GM21367 (cell line): ENCODE measurements around the gene INTS14.
"Not testable (repeated sequence)": the region's sequence is repeated elsewhere in the genome, so short reads cannot be mapped to it uniquely, and the experiment has no call there.

Source experiments
- ATAC-seq: cut with Tn5 transposase; IDR thresholded peaks from one replicate; pipeline ENCODE4 v1.9.1; 2021; ENCODE audit not compliant: unreplicated experiment

Gene INTS14

GRCh38 chr15:65579762-65580161, 31.2 kb downstream of the INTS14 start:
- no peak for ATAC-seq

DNA sequence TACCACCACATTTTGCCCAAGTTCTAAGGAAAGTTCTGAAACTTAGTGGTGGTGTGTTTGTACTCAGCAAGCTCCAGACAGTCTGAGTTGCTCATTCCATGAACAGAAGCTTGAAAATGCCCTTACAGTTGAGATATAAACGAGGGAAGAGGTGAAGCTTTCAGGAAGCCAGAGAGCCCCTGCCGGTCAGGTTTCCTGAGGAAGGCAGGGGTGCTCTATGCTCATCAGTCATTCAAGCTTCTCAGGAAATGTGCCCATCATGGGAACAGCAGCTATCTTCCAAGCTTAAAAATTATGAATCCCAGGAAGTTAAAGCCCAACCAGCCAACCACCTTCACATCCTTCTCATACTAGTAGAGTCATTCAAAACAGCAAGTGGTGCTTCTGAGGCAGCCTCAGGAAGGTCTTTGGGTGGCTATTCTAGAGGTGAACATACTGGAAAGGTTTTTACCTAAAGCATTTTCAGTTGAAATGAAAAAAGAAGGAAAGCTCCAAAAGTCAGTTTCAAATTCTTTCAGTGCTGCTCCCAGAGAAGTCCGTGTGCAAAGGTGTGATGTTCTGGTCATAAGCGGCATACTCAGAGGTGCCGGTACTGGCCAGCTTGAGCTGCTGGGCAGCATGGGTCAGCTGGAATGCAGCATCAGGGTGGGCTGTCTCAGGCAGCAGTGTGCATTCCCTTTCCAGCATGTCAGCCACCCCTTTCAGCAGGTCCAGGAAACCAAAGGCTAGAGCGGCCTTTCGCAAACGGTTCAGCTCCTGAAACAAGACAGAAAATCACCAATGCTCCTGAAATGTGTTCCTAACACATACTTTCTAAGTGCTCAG, 31.8 kb downstream of the INTS14 start:
- ATAC-seq = no peak

GRCh38 chr15:65577129-65577996, 33.6 kb downstream of the INTS14 start:
- ATAC-seq = no peak

DNA sequence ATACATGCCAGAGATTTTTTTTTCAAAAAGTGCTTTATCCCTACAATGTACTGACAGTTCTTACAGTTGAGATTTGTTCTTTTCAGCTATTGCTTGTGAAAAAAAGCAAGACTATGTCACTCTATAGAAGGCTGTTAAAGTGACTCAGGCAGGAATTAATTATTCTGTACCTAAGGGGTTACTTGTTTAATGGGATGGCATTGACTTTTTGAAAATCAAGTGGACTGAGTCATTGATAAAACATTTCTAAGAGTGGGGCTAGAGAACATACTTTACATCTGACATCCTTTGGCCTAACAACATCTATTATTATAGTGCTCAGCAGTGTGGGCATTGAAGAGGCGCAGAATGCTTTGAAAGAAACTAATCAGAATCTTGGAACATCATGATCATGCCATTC, 34.3 kb downstream of the INTS14 start:
- ATAC-seq = no peak

DNA sequence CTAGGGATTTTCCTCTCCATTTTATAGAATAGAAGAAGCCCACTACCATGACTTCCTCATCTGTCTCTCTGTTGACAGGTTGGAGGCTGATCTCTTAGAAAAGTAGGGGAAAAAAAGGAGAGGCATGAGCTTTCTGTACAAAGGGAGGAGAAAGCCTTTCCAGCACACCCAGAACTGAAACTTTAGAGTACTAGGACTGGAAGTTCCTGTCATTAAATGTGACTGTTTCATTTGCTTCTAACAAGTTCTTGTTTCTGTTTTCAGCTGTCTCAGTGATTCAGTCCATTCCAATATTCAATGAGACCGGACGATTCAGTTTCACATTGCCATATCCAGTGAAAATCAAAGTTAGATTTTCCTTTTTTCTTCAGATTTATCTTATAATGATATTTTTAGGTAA, 39.0 kb downstream of the INTS14 start:
- ATAC-seq = no peak

GRCh38 chr15:65569728-65570127, 41.2 kb downstream of the INTS14 start:
- ATAC-seq = no peak

GRCh38 chr15:65561934-65562333, 49.0 kb downstream of the INTS14 start:
- no peak for ATAC-seq

DNA sequence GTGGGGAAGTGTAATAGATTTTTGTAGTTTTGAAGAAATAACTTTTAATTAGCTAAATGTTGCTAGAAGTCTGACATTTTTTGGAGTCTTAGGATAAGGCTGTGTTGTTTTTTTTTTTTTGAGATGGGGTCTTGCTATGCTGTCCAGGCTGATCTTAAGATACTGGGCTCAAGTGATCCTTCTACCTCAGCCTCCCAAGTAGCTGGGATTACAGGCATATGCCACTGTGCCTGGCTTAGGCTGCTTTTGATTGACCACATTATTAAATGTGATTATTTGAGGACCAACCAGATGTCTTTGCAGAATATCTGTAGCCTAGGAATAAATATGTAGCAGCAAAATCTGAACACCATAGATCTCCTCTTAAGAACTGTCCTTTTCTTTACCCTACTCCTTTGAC, 51.0 kb downstream of the INTS14 start:
- ATAC-seq = no peak

DNA sequence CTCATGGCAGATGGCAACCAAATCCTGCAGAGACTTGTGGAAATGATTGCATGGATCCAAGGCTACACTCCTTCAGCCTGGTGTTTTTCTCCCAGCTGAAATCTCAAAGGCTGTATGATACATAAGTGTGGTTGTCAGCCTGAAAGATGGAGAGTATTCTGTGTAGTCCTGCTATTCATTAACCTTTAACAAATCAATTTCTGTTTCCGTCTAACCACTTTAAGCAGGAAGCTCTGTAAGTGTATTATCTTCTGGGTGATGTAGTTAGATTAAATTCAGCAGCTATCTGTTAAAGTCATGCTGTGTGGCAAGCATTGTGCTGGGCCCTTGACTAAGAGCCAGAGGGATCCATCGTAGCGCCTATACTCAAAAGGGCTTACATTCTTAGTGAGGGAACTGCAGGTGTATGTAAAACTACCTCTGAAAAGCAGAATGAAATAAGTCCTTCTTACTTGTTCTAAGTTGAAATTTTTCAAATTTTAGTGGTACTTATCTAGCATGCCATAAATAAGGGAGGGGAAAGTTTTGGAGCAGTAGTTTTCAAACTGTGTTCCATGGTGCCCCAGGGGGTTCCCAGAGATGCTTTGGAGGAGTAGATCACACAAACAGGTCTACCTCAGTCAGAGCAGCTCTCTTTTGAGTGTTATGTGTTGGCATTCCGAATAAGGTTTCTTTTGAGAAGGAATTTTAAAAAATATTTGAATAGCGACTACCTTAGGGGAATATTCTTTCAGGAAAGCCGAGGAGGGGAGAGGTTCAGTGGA, 51.8 kb downstream of the INTS14 start:
- ATAC-seq = no peak

DNA sequence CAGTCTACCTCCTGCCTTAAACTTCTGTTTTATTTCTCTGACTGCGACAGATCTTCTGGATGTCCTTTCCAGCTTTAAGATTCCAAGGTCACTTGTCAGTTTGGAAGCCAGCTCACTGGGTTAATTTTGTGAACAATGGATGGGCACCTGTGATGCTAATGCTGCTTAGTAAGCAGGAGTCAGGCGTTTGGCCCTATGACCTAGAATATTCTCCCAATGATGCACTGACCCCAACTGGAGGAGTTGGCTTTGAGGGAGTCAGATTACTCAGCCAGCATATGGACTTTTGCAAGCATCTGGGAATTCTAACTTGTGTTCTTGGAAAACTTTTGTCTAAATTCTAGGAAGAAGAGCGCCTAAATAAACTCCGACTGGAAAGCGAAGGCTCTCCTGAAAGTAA, 52.6 kb downstream of the INTS14 start:
- no peak for ATAC-seq

GRCh38 chr15:65556622-65557021, 54.3 kb downstream of the INTS14 start:
- ATAC-seq = no peak

- ATAC-seq = no peak
These were observed 57.2 kb downstream of the INTS14 start for GRCh38 chr15:65553691-65554090.

DNA sequence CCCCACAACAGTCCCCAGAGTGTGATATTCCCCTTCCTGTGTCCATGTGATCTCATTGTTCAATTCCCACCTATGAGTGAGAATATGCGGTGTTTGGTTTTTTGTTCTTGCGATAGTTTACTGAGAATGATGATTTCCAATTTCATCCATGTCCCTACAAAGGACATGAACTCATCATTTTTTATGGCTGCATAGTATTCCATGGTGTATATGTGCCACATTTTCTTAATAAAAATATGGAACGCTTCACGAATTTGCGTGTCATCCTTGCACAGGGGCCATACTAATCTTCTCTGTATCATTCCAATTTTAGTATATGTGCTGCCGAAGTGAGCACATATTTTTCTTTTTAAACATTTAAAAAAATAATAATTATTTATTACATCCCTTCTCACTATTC, 58.1 kb downstream of the INTS14 start:
- ATAC-seq = not testable (repeated sequence)

DNA sequence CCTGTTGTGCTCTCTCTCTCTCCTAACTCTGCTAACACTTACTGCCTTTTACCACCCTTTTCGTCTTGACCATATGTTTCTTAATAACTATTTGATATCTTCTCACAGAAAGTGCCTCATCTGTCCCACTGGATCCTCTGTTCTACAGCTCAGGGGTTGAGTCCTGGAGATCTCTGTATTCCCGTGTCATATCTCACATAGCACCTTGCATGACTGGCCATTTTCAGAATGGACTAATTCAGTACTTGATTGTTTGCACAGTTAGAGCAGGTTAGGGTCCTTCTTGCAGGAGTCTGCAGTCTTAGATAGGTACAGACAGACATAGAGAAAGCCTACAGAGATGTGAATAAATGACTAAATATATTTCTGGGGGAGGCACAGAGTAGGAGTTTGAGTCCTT, 59.7 kb downstream of the INTS14 start:
- ATAC-seq = no peak

DNA sequence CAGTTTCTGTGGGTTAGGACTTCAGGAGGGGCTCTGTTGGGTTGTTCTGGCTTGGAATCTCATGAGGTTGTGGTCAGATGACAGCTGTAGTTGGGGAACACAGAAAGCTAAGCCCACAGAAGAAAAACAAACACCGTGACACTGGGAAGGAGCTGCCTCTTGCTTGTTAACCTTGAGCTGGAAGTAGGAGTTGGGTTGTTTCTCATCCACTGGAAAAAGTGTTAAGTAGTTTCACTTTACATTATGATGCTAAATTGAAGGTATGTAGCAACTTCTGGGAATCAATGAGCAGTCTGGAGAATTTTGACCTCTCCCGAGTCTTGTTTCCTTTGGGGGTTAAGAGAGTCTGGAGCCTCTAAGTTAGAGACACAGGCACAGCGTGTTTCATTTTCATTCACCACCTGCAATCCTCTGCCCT, 60.2 kb downstream of the INTS14 start:
- no peak for ATAC-seq

DNA sequence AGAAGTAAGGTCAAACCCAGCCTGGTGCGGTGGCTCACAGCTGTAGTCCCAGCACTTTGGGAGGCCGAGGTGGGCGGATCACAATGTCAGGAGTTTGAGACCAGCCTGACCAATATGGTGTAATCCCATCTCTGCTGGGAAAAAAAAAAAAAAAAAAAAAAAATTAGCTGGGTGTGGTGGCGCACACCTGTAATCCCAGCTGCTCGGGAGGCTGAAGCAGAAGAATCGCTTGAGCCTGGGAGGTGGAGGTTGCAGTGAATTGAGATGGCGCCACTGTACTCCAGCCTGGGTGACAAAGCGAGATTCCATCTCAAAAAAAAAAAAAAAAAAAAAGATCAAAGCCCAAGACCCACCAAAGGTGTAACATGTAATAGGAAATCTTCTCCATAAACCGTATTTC, 61.6 kb downstream of the INTS14 start:
- ATAC-seq = not testable (repeated sequence)

DNA sequence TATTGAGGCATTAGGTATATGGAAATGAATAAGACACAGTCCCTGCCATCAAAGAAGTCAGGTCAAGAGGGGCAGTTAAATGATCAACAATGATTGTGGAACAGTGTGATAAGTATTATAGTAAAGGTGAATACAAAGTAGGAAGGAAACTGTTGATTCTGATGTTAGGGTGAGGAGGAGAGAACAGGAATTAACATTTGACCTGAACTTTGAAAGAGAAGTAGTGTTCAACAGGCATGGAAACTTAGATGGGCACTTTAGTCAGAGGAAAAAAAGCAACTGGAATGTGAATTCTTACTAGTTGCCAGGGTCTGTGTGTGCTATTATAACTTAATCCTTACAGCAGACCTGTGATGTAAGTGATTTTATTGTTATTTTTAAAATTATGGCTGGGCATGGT, 63.1 kb downstream of the INTS14 start:
- ATAC-seq = no peak

DNA sequence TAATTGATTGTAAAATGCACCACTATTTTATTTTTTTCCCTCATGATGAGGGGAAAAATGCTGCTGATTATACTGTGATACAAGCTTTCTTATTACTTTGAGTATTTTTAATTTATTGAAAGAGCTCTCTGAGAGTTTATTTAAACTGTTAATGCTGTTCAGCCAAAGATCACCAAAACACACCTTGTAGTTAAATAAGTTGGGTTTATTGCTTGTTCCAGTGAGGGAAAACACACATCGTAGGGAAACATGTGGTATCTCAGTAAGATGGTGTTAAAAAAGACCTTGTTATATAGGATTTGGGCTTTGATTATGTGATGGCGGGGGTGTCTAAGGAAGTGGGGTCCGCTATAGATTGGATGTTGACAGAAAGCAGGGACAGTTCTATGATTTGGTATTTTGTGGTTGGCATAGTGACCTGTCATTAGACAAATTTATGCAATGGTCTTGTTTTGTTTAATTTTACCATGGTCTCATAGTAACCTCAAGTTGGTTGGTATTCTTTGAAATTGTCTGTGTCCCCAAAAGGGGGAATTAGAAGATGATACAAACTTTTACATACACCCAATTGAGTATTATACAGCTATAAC, 69.6 kb downstream of the INTS14 start:
- ATAC-seq = no peak

GRCh38 chr15:65540314-65540713, 70.6 kb downstream of the INTS14 start:
- no peak for ATAC-seq

- ATAC-seq = no peak
These were observed 75.7 kb downstream of the INTS14 start for GRCh38 chr15:65535192-65535591.
